GM23338 (cell line): ENCODE data around the gene EXOG. TPM values are rescaled to one million over a fixed set of nuclear protein-coding genes. Genes with fewer than 3 reads are reported as not detected.

Experiments used
- ATAC-seq: fragments of 200-7000 bp; cut with Tn5 transposase; 3 replicates; pipeline ENCODE4 v1.9.1; 2020
- DNase-seq: peaks from one replicate; pipeline ENCODE4 v3.0.0-alpha.2; 2015; ENCODE audit warnings: low spot score
- H2AFZ ChIP-seq: fragments of 200-600 bp; sonication (generic); 2 replicates; pipeline ENCODE4 v1.8.0; 2016; ENCODE audit warnings: antibody characterized with exemption, mild to moderate bottlenecking, moderate library complexity
- H3F3A ChIP-seq: fragments of 200-600 bp; sonication (generic); replicated peaks from 2 replicates; pipeline ENCODE4 v1.8.0; 2017; ENCODE audit warnings: antibody characterized with exemption, mixed run types, low read depth
- H3K27ac ChIP-seq: fragments of 200-600 bp; sonication (generic); 2 replicates; pipeline ENCODE4 v1.6.1; 2016; ENCODE audit warnings: low read depth
- H3K27me3 ChIP-seq: fragments of 200-600 bp; sonication (generic); 2 replicates; pipeline ENCODE4 v1.8.0; 2016; ENCODE audit warnings: mild to moderate bottlenecking, mixed run types, moderate library complexity; ENCODE audit not compliant: insufficient read depth
- H3K36me3 ChIP-seq: fragments of 200-600 bp; sonication (generic); 2 replicates; pipeline ENCODE4 v1.8.0; 2016; ENCODE audit warnings: mild to moderate bottlenecking; ENCODE audit not compliant: insufficient read depth
- H3K4me1 ChIP-seq: fragments of 200-600 bp; sonication (generic); 2 replicates; pipeline ENCODE4 v1.8.0; 2016; ENCODE audit warnings: mild to moderate bottlenecking, moderate library complexity; ENCODE audit not compliant: insufficient read depth
- H3K4me2 ChIP-seq: fragments of 200-600 bp; sonication (generic); 2 replicates; pipeline ENCODE4 v1.7.1; 2017; ENCODE audit warnings: mixed run types
- H3K4me3 ChIP-seq: fragments of 200-600 bp; sonication (generic); 2 replicates; pipeline ENCODE4 v1.6.1; 2016; ENCODE audit warnings: mixed run types
- H3K79me2 ChIP-seq: fragments of 200-600 bp; sonication (generic); replicated peaks from 2 replicates; pipeline ENCODE4 v1.8.0; 2017; ENCODE audit warnings: mild to moderate bottlenecking; ENCODE audit not compliant: insufficient read depth
- H3K9me2 ChIP-seq: fragments of 200-600 bp; sonication (generic); 2 replicates; pipeline ENCODE4 v1.8.0; 2017; ENCODE audit not compliant: insufficient read depth
- H4K20me1 ChIP-seq: fragments of 200-600 bp; sonication (generic); replicated peaks from 2 replicates; pipeline ENCODE4 v1.8.0; 2017; ENCODE audit warnings: mild to moderate bottlenecking; ENCODE audit not compliant: insufficient read depth
- H3K27ac Mint-ChIP-seq: 2 replicates; pipeline ENCODE4 v1.8.0; 2020; ENCODE audit warnings: inconsistent platforms, mild to moderate bottlenecking, moderate library complexity, mixed read lengths
- H3K27me3 Mint-ChIP-seq: 3 replicates; pipeline ENCODE4 v1.8.0; 2022; ENCODE audit warnings: low read depth, mild to moderate bottlenecking, moderate library complexity, mixed read lengths, inconsistent platforms; ENCODE audit not compliant: insufficient read depth, poor library complexity
- H3K36me3 Mint-ChIP-seq: 3 replicates; pipeline ENCODE4 v1.8.0; 2021; ENCODE audit warnings: low read depth, mild to moderate bottlenecking, inconsistent platforms, moderate library complexity, mixed read lengths
- H3K4me1 Mint-ChIP-seq: 3 replicates; pipeline ENCODE4 v1.8.0; 2020; ENCODE audit warnings: mild to moderate bottlenecking, inconsistent platforms, mixed read lengths
- H3K4me3 Mint-ChIP-seq: 3 replicates; pipeline ENCODE4 v1.8.0; 2021; ENCODE audit warnings: moderate library complexity, mild to moderate bottlenecking, inconsistent platforms, mixed read lengths
- H3K9me3 Mint-ChIP-seq: 3 replicates; pipeline ENCODE4 v1.8.0; 2020; ENCODE audit warnings: moderate library complexity, mild to moderate bottlenecking, inconsistent platforms, mixed read lengths
- CREB1 ChIP-seq: fragments of 250-450 bp; sonication (Bioruptor Pico); IDR thresholded peaks from 2 replicates; pipeline ENCODE4 v1.5.0; 2020; ENCODE audit warnings: low read depth, mild to moderate bottlenecking, moderate library complexity
- CTCF ChIP-seq, 2 experiments: fragments of 200-600 bp in 1 of 2; sonication (generic) in 1 of 2; conservative IDR thresholded peaks; 2 replicates each; pipeline versions ENCODE4 v1.5.1 to v1.6.1; 2016 to 2017; ENCODE audit warnings: antibody characterized with exemption in 2 of 2, low read depth in 2 of 2, mild to moderate bottlenecking in 2 of 2, moderate library complexity in 1 of 2
- ETS1 ChIP-seq: IDR thresholded peaks from 2 replicates; pipeline ENCODE4 v1.6.1; 2016; ENCODE audit warnings: antibody characterized with exemption
- EZH2 ChIP-seq: fragments of 200-600 bp; sonication (generic); IDR thresholded peaks from one replicate; pipeline ENCODE4 v1.8.0; 2017; ENCODE audit warnings: antibody characterized with exemption, mild to moderate bottlenecking, low read depth; ENCODE audit not compliant: unreplicated experiment
- EZH2phosphoT487 ChIP-seq: fragments of 200-600 bp; sonication (generic); IDR thresholded peaks from one replicate; pipeline ENCODE4 v1.8.1; 2018; ENCODE audit warnings: antibody characterized with exemption; ENCODE audit not compliant: unreplicated experiment
- JUNB ChIP-seq: IDR thresholded peaks from one replicate; pipeline ENCODE4 v1.6.1; 2016; ENCODE audit warnings: antibody characterized with exemption; ENCODE audit not compliant: unreplicated experiment
- NANOG ChIP-seq: IDR thresholded peaks from 2 replicates; pipeline ENCODE4 v1.6.1; 2016; ENCODE audit warnings: antibody characterized with exemption, borderline replicate concordance
- POLR2AphosphoS5 ChIP-seq: IDR thresholded peaks from 2 replicates; pipeline ENCODE4 v1.6.1; 2016; ENCODE audit warnings: antibody characterized with exemption, low read depth
- REST ChIP-seq: IDR thresholded peaks from one replicate; pipeline ENCODE4 v1.6.1; 2018; ENCODE audit warnings: antibody characterized with exemption; ENCODE audit not compliant: unreplicated experiment
- STAT1 ChIP-seq: IDR thresholded peaks from one replicate; pipeline ENCODE4 v1.6.1; 2016; ENCODE audit warnings: antibody characterized with exemption; ENCODE audit not compliant: unreplicated experiment
- ZNF114 ChIP-seq: fragments of 250-450 bp; sonication (Bioruptor Pico); IDR thresholded peaks from 2 replicates; pipeline ENCODE4 v1.5.0; 2020; ENCODE audit warnings: mild to moderate bottlenecking, moderate library complexity
- ZNF331 ChIP-seq: fragments of 250-450 bp; sonication (Bioruptor Pico); IDR thresholded peaks from 2 replicates; pipeline ENCODE4 v1.5.0; 2020; ENCODE audit warnings: low read depth, mild to moderate bottlenecking, moderate library complexity
- ZNF462 ChIP-seq: fragments of 250-450 bp; sonication (Bioruptor Pico); IDR thresholded peaks from 2 replicates; pipeline ENCODE4 v1.5.0; 2020; ENCODE audit warnings: mild to moderate bottlenecking, moderate library complexity
- polyA plus RNA-seq: library from polyadenylated mRNA; unstranded; fragments of >200 nt; fragmentation: Nextera tagmentation; extraction: Ambion mirVana; gene quantifications from 2 replicates; pipeline ENCODE4 v1.2.1, GENCODE V29; 2016
- total RNA-seq: library from RNA; depleted of rRNA; stranded (reverse); fragments of >200 nt; shearing (Covaris generic); gene quantifications from 2 replicates; pipeline ENCODE4 v1.2.3, GENCODE V29; 2014

The EXOG gene
- total and polyA plus RNA-seq, 2 experiments from 2014 or later = 9.7 to 11.3 TPM

GRCh38 chr3:38473229-38473628 lies 22.9 kb upstream of the EXOG start:
- peak overlapping the region; percentile 83 for H3K27ac Mint-ChIP-seq

More at GRCh38 chr3:38473229-38473628, 22.9 kb upstream of the EXOG start:
- H3K36me3 Mint-ChIP-seq = peaks cover 32% of the 10 kb centered on the region
- Histone ChIP-seq H3F3A (no peaks in the 10 kb centered on the region), H3K4me3 (no peak overlapping the region), H3K79me2 (peaks cover 90% of the 10 kb centered on the region), H3K4me1 (no peaks in the 10 kb centered on the region), H3K9me2 (no peaks in the 10 kb centered on the region), H3K27ac (no peak overlapping the region), H4K20me1 (peaks cover 43% of the 10 kb centered on the region), H2AFZ (no peak overlapping the region), H3K27me3 (no peaks in the 10 kb centered on the region), H3K4me2 (no peak overlapping the region), H3K36me3 (no peaks in the 10 kb centered on the region)
- H3K9me3 Mint-ChIP-seq = peaks cover 27% of the 10 kb centered on the region
- DNase-seq (no peak), ATAC-seq (no peak)
- H3K4me3 Mint-ChIP-seq = no peak overlapping the region
- no peak for TF ChIP-seq ZNF114 (CRISPR knock-in tag)
- no peak for TF ChIP-seq ZNF462
- no peak for TF ChIP-seq STAT1
- no peak for TF ChIP-seq JUNB
- TF ChIP-seq ZNF331 = no peak
- TF ChIP-seq ETS1 = no peak
- no peak for TF ChIP-seq REST
- TF ChIP-seq POLR2AphosphoS5 = no peak
- no peak for TF ChIP-seq EZH2
- no peak for TF ChIP-seq CTCF (conservative IDR thresholded peaks at IDR 0.05; ENCODE audit: low read depth in 2 of 2)
- no peak for TF ChIP-seq CREB1 (CRISPR knock-in tag)
- TF ChIP-seq NANOG = no peak
- no peak for TF ChIP-seq EZH2phosphoT487
- H3K4me1 Mint-ChIP-seq = peaks cover 23% of the 10 kb centered on the region
- peaks cover 2% of the 10 kb centered on the region for H3K27me3 Mint-ChIP-seq
